Endothelial cell of umbilical vein (primary cell): ENCODE measurements around the gene CACNA1B. TPM values are rescaled to one million over a fixed set of nuclear protein-coding genes. Genes with fewer than 3 reads are reported as not detected.

Experiments used
- BruUV-seq: library from RNA; stranded (reverse); fragments of 400-500 nt; replicated peaks from 2 replicates; lab custom pipeline; 2021; lab: Mats Ljungman, UMichigan
- CTCF ChIA-PET: fragments of 300-600, 350-600 bp; sonication (Branson Sonifier 250); formaldehyde crosslinking; loops from one replicate; lab custom pipeline; 2021; ENCODE audit warnings: antibody characterized with exemption, inconsistent platforms; lab: Charles Lee
- POLR2A ChIA-PET: fragments of 300-600, 350-600 bp; sonication (Branson Sonifier 250); formaldehyde crosslinking; loops from one replicate; lab custom pipeline; 2021; ENCODE audit warnings: antibody characterized with exemption, inconsistent platforms; lab: Charles Lee
- DNase-seq: peaks from one replicate; pipeline ENCODE4 v3.0.0-alpha.2; 2011; ENCODE audit warnings: low read depth, low spot score
- FAIRE-seq: peaks from 2 replicates; lab custom pipeline; 2011; peaks lifted over from hg19 to GRCh38; lab: Jason Lieb, UNC
- H2AFZ ChIP-seq: 2 replicates; pipeline ENCODE4 v1.6.0; 2012; ENCODE audit warnings: low read depth, low read length, control low read depth, inconsistent platforms
- H3K27ac ChIP-seq: 2 replicates; pipeline ENCODE4 v1.5.1; 2011; ENCODE audit warnings: low read depth, mild to moderate bottlenecking, control low read depth, low read length, moderate library complexity; ENCODE audit not compliant: insufficient read depth
- H3K27me3 ChIP-seq, 2 experiments: 2 replicates each; pipeline versions ENCODE4 v1.6.0 to v1.6.1; 2011; ENCODE audit warnings: low read length in 2 of 2, mixed read lengths in 1 of 2; ENCODE audit not compliant: control insufficient read depth in 2 of 2, insufficient read depth in 2 of 2
- H3K36me3 ChIP-seq, 2 experiments: 2 replicates in 1 of 2; 3 replicates in 1 of 2; pipeline ENCODE4 v1.5.1; 2011; ENCODE audit warnings: low read length in 2 of 2, mild to moderate bottlenecking in 1 of 2, moderate library complexity in 1 of 2; ENCODE audit not compliant: control insufficient read depth in 2 of 2, insufficient read depth in 2 of 2; ENCODE audit errors: extremely low read depth in 1 of 2
- H3K4me1 ChIP-seq: 3 replicates; pipeline ENCODE4 v1.5.1; 2011; ENCODE audit warnings: mild to moderate bottlenecking, low read length; ENCODE audit not compliant: control insufficient read depth, insufficient read depth; ENCODE audit errors: extremely low read depth
- H3K4me2 ChIP-seq: 2 replicates; pipeline ENCODE4 v1.6.1; 2011; ENCODE audit warnings: low read length, control low read depth, mixed read lengths; ENCODE audit not compliant: insufficient read depth
- H3K4me3 ChIP-seq, 3 experiments: fragments of 200-600 bp in 1 of 3; sonication (generic), shearing (Covaris generic) in 1 of 3; replicated peaks in 1 of 3; 2 replicates each; pipeline ENCODE4 v1.5.1; 2011 to 2016; ENCODE audit warnings: control low read depth in 3 of 3, low read length in 3 of 3, mild to moderate bottlenecking in 2 of 3, inconsistent platforms in 1 of 3, low read depth in 1 of 3, moderate library complexity in 1 of 3; ENCODE audit not compliant: insufficient read depth in 1 of 3
- H3K79me2 ChIP-seq: 2 replicates; pipeline ENCODE4 v1.6.0; 2012; ENCODE audit warnings: low read length, inconsistent platforms; ENCODE audit not compliant: control insufficient read depth, insufficient read depth
- H3K9ac ChIP-seq: replicated peaks from 2 replicates; pipeline ENCODE3; 2011; ENCODE audit warnings: low read length, control low read depth; ENCODE audit not compliant: insufficient read depth; ENCODE audit errors: extremely low read depth
- H3K9me1 ChIP-seq: replicated peaks from 3 replicates; pipeline ENCODE4 v1.6.0; 2011; ENCODE audit warnings: mild to moderate bottlenecking, low read length; ENCODE audit not compliant: control insufficient read depth, insufficient read depth; ENCODE audit errors: extremely low read depth
- H3K9me3 ChIP-seq: replicated peaks from 2 replicates; pipeline ENCODE4 v1.5.1; 2012; ENCODE audit warnings: low read length, inconsistent platforms; ENCODE audit not compliant: control insufficient read depth, insufficient read depth
- H4K20me1 ChIP-seq: replicated peaks from 2 replicates; pipeline ENCODE3; 2011; ENCODE audit warnings: mild to moderate bottlenecking, low read length; ENCODE audit not compliant: control insufficient read depth, insufficient read depth; ENCODE audit errors: extremely low read depth
- EZH2 ChIP-seq: IDR thresholded peaks from 2 replicates; pipeline ENCODE4 v1.6.1; 2012; ENCODE audit warnings: borderline replicate concordance, low read depth, mild to moderate bottlenecking, moderate library complexity, low read length, inconsistent platforms; ENCODE audit not compliant: severe bottlenecking
- FOS ChIP-seq: IDR thresholded peaks from 2 replicates; pipeline ENCODE4 v1.6.1; 2011; ENCODE audit warnings: mild to moderate bottlenecking, low read length, moderate library complexity, borderline replicate concordance; ENCODE audit not compliant: insufficient read depth
- GATA2 ChIP-seq: IDR thresholded peaks from 2 replicates; pipeline ENCODE4 v1.7.0; 2011; ENCODE audit warnings: low read depth, mild to moderate bottlenecking, moderate library complexity, mixed read lengths, low read length; ENCODE audit not compliant: insufficient read length, insufficient read depth
- JUN ChIP-seq: IDR thresholded peaks from 2 replicates; pipeline ENCODE4 v1.6.1; 2011; ENCODE audit warnings: borderline replicate concordance, low read depth; ENCODE audit not compliant: insufficient read length, insufficient read depth
- MYC ChIP-seq: IDR thresholded peaks from one replicate; pipeline ENCODE4 v1.6.1; 2011; ENCODE audit warnings: mild to moderate bottlenecking, low read depth, low read length
- POLR2A ChIP-seq: IDR thresholded peaks from 2 replicates; pipeline ENCODE4 v1.6.1; 2012; ENCODE audit warnings: low read depth, mild to moderate bottlenecking, control low read depth, low read length
- POLR2AphosphoS5 ChIP-seq: IDR thresholded peaks from 2 replicates; pipeline ENCODE4 v1.6.1; 2012; ENCODE audit warnings: low read depth, mild to moderate bottlenecking, control low read depth, low read length, moderate library complexity; ENCODE audit not compliant: insufficient read depth
- dilution Hi-C: fragments of 300-500 bp; cut with MboI; formaldehyde crosslinking; loops from one replicate; pipeline ENCODE4 v1.15.0; 2019; ENCODE audit warnings: low sequenced_read_pairs; ENCODE audit not compliant: extremely low pct_ligation_motif_present
- intact Hi-C: fragments of 100-400 bp; cut with micrococcal nuclease; formaldehyde crosslinking; loops from one replicate; pipeline ENCODE4 v1.10.0; 2022
- polyA plus RNA-seq, 4 experiments: library from polyadenylated mRNA; depleted of rRNA in 3 of 4; stranded (reverse) in 3 of 4; unstranded in 1 of 4; fragments of >200 nt; gene quantifications; 2 replicates each; pipeline versions ENCODE4 v1.2.1 to v1.2.3, GENCODE V29; 2011 to 2012; ENCODE audit warnings: missing spikeins in 1 of 4
- total RNA-seq: library from RNA; stranded (reverse); gene quantifications from 2 replicates; pipeline ENCODE4 v1.2.3, GENCODE V29; 2021
- TF ChIP-seq, protein P1 (sequence below): IDR thresholded peaks from 2 replicates; pipeline ENCODE4 v1.6.1; 2011; ENCODE audit not compliant: insufficient read depth, insufficient read length
- TF ChIP-seq, protein P2 (sequence below), 2 donors: IDR thresholded peaks; 1 replicate in 1 of 2; 2 replicates in 1 of 2; pipeline ENCODE4 v1.5.1; 2011; ENCODE audit warnings: low read length in 2 of 2, mild to moderate bottlenecking in 2 of 2, moderate library complexity in 2 of 2, control low read depth in 1 of 2, inconsistent platforms in 1 of 2, low read depth in 1 of 2; ENCODE audit not compliant: insufficient read depth in 1 of 2; ENCODE audit errors: extremely low read depth in 1 of 2

The CACNA1B gene
- total and polyA plus RNA-seq, 2 donors (not counting 3 experiments of a cell fraction or from before 2014, with no cell fraction given): 0.11 to 0.41 TPM

DNA sequence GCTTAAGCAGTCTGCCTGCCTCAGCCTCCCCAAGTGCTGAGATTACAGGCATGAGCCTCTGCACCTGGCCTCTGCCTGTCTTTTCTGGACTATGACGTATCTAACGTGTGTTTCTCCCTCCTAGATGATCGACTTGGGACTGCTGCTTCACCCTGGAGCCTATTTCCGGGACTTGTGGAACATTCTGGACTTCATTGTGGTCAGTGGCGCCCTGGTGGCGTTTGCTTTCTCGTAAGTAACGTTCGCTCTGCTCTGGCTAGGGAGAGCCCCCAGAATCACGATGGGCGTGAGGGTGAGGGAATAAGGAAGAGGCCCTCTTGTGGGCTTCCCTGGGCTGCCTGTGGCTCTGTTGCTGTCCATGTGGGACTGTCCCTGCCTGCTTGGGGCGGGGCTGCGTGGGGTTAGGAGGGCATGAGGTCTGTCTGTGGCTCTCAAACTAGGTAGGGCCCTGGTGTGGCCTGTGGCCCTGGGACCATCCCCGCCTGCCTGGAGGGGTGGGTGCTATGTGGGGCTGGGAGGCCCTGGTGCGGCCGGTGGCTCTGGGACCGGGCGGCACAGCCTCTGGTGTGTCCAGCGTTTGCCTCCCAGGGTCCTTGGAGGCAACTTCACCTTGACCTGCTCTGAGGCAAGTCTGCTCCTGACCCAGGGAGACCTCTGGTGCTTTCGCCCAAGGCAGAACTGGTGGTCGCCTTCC lies 171.7 kb downstream of the CACNA1B start:
- no peaks in the 10 kb centered on the region for H4K20me1 ChIP-seq
- H3K36me3 ChIP-seq: no peaks in the 10 kb centered on the region
- no peaks in the 10 kb centered on the region for H3K9me1 ChIP-seq
- intact Hi-C loops: no loop called here
- no TSS peak for BruUV-seq
- ChIA-PET CTCF (no interaction called here), POLR2A (no interaction called here)
- dilution Hi-C loops: no loop called here
- H2AFZ ChIP-seq: no peak overlapping the region
- H3K4me3 ChIP-seq: no peak overlapping the region
- no peak overlapping the region for H3K9ac ChIP-seq
- H3K9me3 ChIP-seq: no peaks in the 10 kb centered on the region
- no peak overlapping the region for H3K27ac ChIP-seq
- DNase-seq (no peak), FAIRE-seq (no peak)
- H3K4me2 ChIP-seq: no peak overlapping the region
- no peaks in the 10 kb centered on the region for H3K4me1 ChIP-seq
- no peaks in the 10 kb centered on the region for H3K79me2 ChIP-seq
- no peaks in the 10 kb centered on the region for H3K27me3 ChIP-seq
- TF ChIP-seq POLR2A (no peak), MYC (no peak), POLR2AphosphoS5 (no peak), GATA2 (no peak), FOS (no peak), JUN (no peak), EZH2 (no peak)
- TF ChIP-seq, protein P1, sequence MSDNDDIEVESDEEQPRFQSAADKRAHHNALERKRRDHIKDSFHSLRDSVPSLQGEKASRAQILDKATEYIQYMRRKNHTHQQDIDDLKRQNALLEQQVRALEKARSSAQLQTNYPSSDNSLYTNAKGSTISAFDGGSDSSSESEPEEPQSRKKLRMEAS: no peak
- TF ChIP-seq, protein P2, sequence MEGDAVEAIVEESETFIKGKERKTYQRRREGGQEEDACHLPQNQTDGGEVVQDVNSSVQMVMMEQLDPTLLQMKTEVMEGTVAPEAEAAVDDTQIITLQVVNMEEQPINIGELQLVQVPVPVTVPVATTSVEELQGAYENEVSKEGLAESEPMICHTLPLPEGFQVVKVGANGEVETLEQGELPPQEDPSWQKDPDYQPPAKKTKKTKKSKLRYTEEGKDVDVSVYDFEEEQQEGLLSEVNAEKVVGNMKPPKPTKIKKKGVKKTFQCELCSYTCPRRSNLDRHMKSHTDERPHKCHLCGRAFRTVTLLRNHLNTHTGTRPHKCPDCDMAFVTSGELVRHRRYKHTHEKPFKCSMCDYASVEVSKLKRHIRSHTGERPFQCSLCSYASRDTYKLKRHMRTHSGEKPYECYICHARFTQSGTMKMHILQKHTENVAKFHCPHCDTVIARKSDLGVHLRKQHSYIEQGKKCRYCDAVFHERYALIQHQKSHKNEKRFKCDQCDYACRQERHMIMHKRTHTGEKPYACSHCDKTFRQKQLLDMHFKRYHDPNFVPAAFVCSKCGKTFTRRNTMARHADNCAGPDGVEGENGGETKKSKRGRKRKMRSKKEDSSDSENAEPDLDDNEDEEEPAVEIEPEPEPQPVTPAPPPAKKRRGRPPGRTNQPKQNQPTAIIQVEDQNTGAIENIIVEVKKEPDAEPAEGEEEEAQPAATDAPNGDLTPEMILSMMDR (IDR thresholded peaks at IDR 0.05; ENCODE audit: extremely low read depth in 1 of 2, insufficient read depth in 1 of 2, low read depth in 1 of 2, low read length in 2 of 2): no peak
